ENCODE data around the gene GPR158.

GPR158 gene

GRCh38 chr10:25627606-25628005, 452.8 kb downstream of the GPR158 start:
- H3K27ac Mint-ChIP-seq: no peak overlapping the region
- no peaks in the 10 kb centered on the region for H3K36me3 Mint-ChIP-seq
- H3K4me3 Mint-ChIP-seq: no peak overlapping the region
- H3K27me3 Mint-ChIP-seq: no peaks in the 10 kb centered on the region
- DNase-seq: no peak
- CTCF ChIA-PET: no interaction called here
- peaks cover 2% of the 10 kb centered on the region for H3K9me3 Mint-ChIP-seq
- no peaks in the 10 kb centered on the region for H3K4me1 Mint-ChIP-seq

DNA sequence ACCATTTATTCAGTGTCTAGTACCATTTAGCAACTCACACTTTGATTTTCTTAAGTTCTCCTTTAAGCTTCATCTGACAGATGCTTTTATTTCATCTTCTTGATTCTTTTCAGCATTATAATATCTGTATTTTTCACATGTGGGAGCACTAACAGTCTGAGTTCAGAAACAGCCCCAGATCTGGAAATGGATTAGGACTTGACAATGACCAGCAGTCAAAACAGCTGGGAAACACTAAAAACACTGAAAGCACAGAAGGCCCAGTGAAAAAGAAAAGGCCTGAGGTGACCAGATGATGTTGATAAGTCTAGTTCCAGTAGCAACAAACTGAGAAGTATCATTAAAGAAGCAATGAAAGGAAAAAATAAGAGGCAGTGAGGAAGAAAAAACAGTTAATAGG, 454.5 kb downstream of the GPR158 start:
- CTCF ChIA-PET: no interaction called here
- H3K36me3 Mint-ChIP-seq: no peaks in the 10 kb centered on the region
- H3K27me3 Mint-ChIP-seq: no peaks in the 10 kb centered on the region
- no peaks in the 10 kb centered on the region for H3K4me1 Mint-ChIP-seq
- no peaks in the 10 kb centered on the region for H3K9me3 Mint-ChIP-seq
- H3K27ac Mint-ChIP-seq: no peak overlapping the region
- no peak for DNase-seq
- H3K4me3 Mint-ChIP-seq: no peak overlapping the region

GRCh38 chr10:25631471-25631870, 456.7 kb downstream of the GPR158 start:
- Mint-ChIP-seq H3K4me3 (no peak overlapping the region), H3K27me3 (no peaks in the 10 kb centered on the region), H3K36me3 (no peaks in the 10 kb centered on the region), H3K9me3 (no peaks in the 10 kb centered on the region), H3K27ac (no peak overlapping the region), H3K4me1 (no peaks in the 10 kb centered on the region)
- CTCF ChIA-PET: no interaction called here
- no peak for DNase-seq

- no peak for DNase-seq
- H3K4me1 Mint-ChIP-seq: no peaks in the 10 kb centered on the region
- no peak overlapping the region for H3K27ac Mint-ChIP-seq
- no peaks in the 10 kb centered on the region for H3K27me3 Mint-ChIP-seq
- no peaks in the 10 kb centered on the region for H3K36me3 Mint-ChIP-seq
- CTCF ChIA-PET: no interaction called here
- no peaks in the 10 kb centered on the region for H3K9me3 Mint-ChIP-seq
- no peak overlapping the region for H3K4me3 Mint-ChIP-seq
Observed at GRCh38 chr10:25632802-25633201, 458.0 kb downstream of the GPR158 start.

- DNase-seq: no peak
- H3K9me3 Mint-ChIP-seq: no peaks in the 10 kb centered on the region
- CTCF ChIA-PET: no interaction called here
- H3K4me1 Mint-ChIP-seq: no peaks in the 10 kb centered on the region
- no peaks in the 10 kb centered on the region for H3K36me3 Mint-ChIP-seq
- no peaks in the 10 kb centered on the region for H3K27me3 Mint-ChIP-seq
- no peak overlapping the region for H3K27ac Mint-ChIP-seq
- H3K4me3 Mint-ChIP-seq: no peak overlapping the region
Observed at GRCh38 chr10:25633542-25633941, 458.7 kb downstream of the GPR158 start.

- no peak overlapping the region for H3K4me3 Mint-ChIP-seq
- H3K4me1 Mint-ChIP-seq: no peaks in the 10 kb centered on the region
- no peaks in the 10 kb centered on the region for H3K36me3 Mint-ChIP-seq
- H3K27me3 Mint-ChIP-seq: no peaks in the 10 kb centered on the region
- H3K27ac Mint-ChIP-seq: no peak overlapping the region
- DNase-seq: no peak
- CTCF ChIA-PET: interaction anchor here (0.6 kb wide), 1 partner anchor 232 kb away, joined by 3 read pairs; no protein-coding TSS in a partner anchor
- no peaks in the 10 kb centered on the region for H3K9me3 Mint-ChIP-seq
Observed at GRCh38 chr10:25639646-25640045, 464.8 kb downstream of the GPR158 start.

DNA sequence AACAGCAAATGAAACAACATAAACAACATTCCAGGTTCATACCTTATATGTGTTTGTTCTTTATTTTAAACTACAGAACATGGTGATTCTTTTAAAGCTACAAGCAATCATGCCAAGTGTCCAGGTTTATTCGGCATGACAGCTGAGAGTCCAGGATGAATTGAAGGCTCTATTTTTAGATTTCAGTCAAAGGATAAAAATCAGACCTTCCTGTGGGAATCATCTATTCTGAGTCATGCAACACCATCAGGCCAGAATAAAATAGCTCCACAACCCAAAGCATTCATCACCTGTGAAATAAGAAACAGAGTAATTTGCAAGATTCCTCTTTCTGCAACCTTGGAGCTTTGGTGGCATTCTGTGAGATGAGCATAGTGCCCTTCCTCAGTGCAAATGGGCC, 466.8 kb downstream of the GPR158 start:
- no peaks in the 10 kb centered on the region for H3K27me3 Mint-ChIP-seq
- no peak for DNase-seq
- no peaks in the 10 kb centered on the region for H3K36me3 Mint-ChIP-seq
- H3K9me3 Mint-ChIP-seq: no peaks in the 10 kb centered on the region
- CTCF ChIA-PET: no interaction called here
- H3K4me1 Mint-ChIP-seq: no peaks in the 10 kb centered on the region
- no peak overlapping the region for H3K27ac Mint-ChIP-seq
- H3K4me3 Mint-ChIP-seq: no peak overlapping the region

- no peak overlapping the region for H3K4me3 Mint-ChIP-seq
- no peak overlapping the region for H3K27ac Mint-ChIP-seq
- CTCF ChIA-PET: no interaction called here
- no peak for DNase-seq
- no peaks in the 10 kb centered on the region for H3K4me1 Mint-ChIP-seq
- no peaks in the 10 kb centered on the region for H3K27me3 Mint-ChIP-seq
- no peaks in the 10 kb centered on the region for H3K36me3 Mint-ChIP-seq
- H3K9me3 Mint-ChIP-seq: no peaks in the 10 kb centered on the region
Observed at GRCh38 chr10:25642721-25643120, 467.9 kb downstream of the GPR158 start.

DNA sequence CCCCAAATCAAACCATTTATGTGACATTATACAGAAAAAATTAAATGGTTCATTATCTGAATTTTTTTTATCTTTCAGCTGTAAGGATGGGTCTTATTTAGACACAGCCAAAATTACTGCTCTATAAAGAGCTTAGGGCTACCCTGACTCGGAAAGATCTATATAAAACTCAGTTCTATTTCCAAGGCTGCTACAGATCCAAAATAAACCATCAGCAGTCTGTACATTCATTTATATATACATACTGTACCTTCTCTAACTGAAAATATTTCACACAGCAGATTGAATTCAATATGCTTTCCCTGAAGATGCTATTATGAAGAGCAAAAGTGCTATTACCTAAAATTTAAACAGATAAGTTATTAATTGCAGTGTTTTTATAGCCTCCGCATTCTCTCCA, 471.6 kb downstream of the GPR158 start:
- CTCF ChIA-PET: interaction anchor here (0.6 kb wide), 1 partner anchor 1089 kb away, joined by 3 read pairs; no protein-coding TSS in a partner anchor
- H3K4me1 Mint-ChIP-seq: no peaks in the 10 kb centered on the region
- no peaks in the 10 kb centered on the region for H3K27me3 Mint-ChIP-seq
- no peaks in the 10 kb centered on the region for H3K9me3 Mint-ChIP-seq
- H3K36me3 Mint-ChIP-seq: no peaks in the 10 kb centered on the region
- DNase-seq: no peak
- no peak overlapping the region for H3K27ac Mint-ChIP-seq
- H3K4me3 Mint-ChIP-seq: no peak overlapping the region

DNA sequence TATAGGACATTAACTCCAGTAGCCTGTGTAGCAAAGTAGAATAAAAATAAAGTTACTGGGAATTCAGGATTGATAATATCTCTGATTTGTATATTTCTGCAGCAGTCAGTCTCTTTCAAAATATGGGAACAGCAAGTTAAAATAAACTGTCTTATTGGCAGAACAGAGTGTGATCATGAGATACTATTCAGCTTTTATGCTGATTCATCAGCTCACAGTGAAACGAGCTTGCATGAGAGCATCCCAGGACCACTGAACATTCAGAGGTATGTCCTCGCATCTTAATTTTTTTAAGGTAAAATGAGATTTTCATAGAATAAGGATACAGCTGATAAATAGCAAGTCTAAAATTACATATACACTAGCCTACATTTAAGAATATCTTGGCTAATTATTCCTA, 476.7 kb downstream of the GPR158 start:
- Mint-ChIP-seq H3K9me3 (no peaks in the 10 kb centered on the region), H3K4me3 (no peak overlapping the region), H3K36me3 (no peaks in the 10 kb centered on the region), H3K27me3 (no peaks in the 10 kb centered on the region), H3K4me1 (no peaks in the 10 kb centered on the region), H3K27ac (no peak overlapping the region)
- no peak for DNase-seq
- CTCF ChIA-PET: no interaction called here
